H1 (cell line): ENCODE measurements around the gene ANKFY1. TPM values are rescaled to one million over a fixed set of nuclear protein-coding genes. Genes with fewer than 3 reads are reported as not detected.

Source experiments
- CTCF ChIA-PET: fragments of 300-600 bp; sonication (Branson Sonifier 250); formaldehyde crosslinking; loops from one replicate; lab custom pipeline; 2021; ENCODE audit not compliant: partially characterized antibody; lab: Charles Lee
- POLR2A ChIA-PET: fragments of 300-600 bp; sonication (Branson Sonifier 250); formaldehyde crosslinking; loops from one replicate; lab custom pipeline; 2021; ENCODE audit warnings: inconsistent platforms; ENCODE audit not compliant: partially characterized antibody; lab: Charles Lee
- DNase-seq, 2 experiments: peaks; one replicate each; pipeline versions ENCODE4 v3.0.0 to v3.0.0-alpha.2; 2010 to 2022; ENCODE audit warnings: low spot score in 2 of 2, low read depth in 1 of 2, mixed read lengths in 1 of 2
- FAIRE-seq: peaks from 2 replicates; lab custom pipeline; 2011; peaks lifted over from hg19 to GRCh38; lab: Jason Lieb, UNC
- H2AFZ ChIP-seq: 2 replicates; pipeline ENCODE4 v1.8.1; 2012; ENCODE audit warnings: low read length, inconsistent platforms
- H2AK5ac ChIP-seq: 2 replicates; pipeline ENCODE4 v1.6.1; 2013; ENCODE audit warnings: low read depth, low read length
- H2BK120ac ChIP-seq: replicated peaks from 2 replicates; pipeline ENCODE3; 2013; ENCODE audit warnings: low read depth, low read length, inconsistent platforms
- H2BK12ac ChIP-seq: 2 replicates; pipeline ENCODE4 v1.6.1; 2013; ENCODE audit warnings: low read depth, low read length
- H2BK15ac ChIP-seq: 2 replicates; pipeline ENCODE4 v1.6.1; 2013; ENCODE audit warnings: low read length
- H2BK20ac ChIP-seq: 2 replicates; pipeline ENCODE4 v1.6.1; 2013; ENCODE audit warnings: low read length
- H2BK5ac ChIP-seq: 2 replicates; pipeline ENCODE4 v1.6.1; 2013; ENCODE audit warnings: low read depth, low read length
- H3K14ac ChIP-seq: 2 replicates; pipeline ENCODE4 v1.6.1; 2013; ENCODE audit warnings: inconsistent platforms; ENCODE audit not compliant: insufficient read length
- H3K18ac ChIP-seq: 2 replicates; pipeline ENCODE4 v1.6.1; 2013; ENCODE audit warnings: low read length; ENCODE audit errors: extremely low read depth
- H3K23ac ChIP-seq: 2 replicates; pipeline ENCODE4 v1.6.1; 2013; ENCODE audit warnings: inconsistent platforms; ENCODE audit not compliant: insufficient read length
- H3K23me2 ChIP-seq: 2 replicates; pipeline ENCODE4 v1.6.1; 2013; ENCODE audit warnings: low read depth, low read length
- H3K27ac ChIP-seq: 2 replicates; pipeline ENCODE4 v1.6.1; 2011; ENCODE audit warnings: low read depth, low read length, inconsistent platforms
- H3K27me3 ChIP-seq, 4 experiments: replicated peaks in 1 of 4; 1 replicate in 1 of 4; 2 replicates in 3 of 4; pipeline versions ENCODE4 v1.6.1 to v1.8.1; 2011 to 2013; ENCODE audit warnings: low read length in 3 of 4, mild to moderate bottlenecking in 3 of 4, inconsistent platforms in 2 of 4, mixed read lengths in 2 of 4, moderate library complexity in 1 of 4; ENCODE audit not compliant: control insufficient read depth in 3 of 4, insufficient read depth in 3 of 4; ENCODE audit errors: extremely low read depth in 1 of 4
- H3K36me3 ChIP-seq, 4 experiments: 2 replicates each; pipeline versions ENCODE4 v1.6.1 to v1.8.1; 2011 to 2013; ENCODE audit warnings: mild to moderate bottlenecking in 4 of 4, low read length in 3 of 4, moderate library complexity in 2 of 4, control low read depth in 1 of 4, inconsistent platforms in 1 of 4; ENCODE audit not compliant: insufficient read depth in 4 of 4, control insufficient read depth in 2 of 4
- H3K4ac ChIP-seq: replicated peaks from 2 replicates; pipeline ENCODE3; 2013; ENCODE audit warnings: low read length, low read depth, mixed read lengths, inconsistent platforms; ENCODE audit not compliant: insufficient read length
- H3K4me1 ChIP-seq, 4 experiments: replicated peaks in 1 of 4; 1 replicate in 1 of 4; 2 replicates in 3 of 4; pipeline versions ENCODE4 v1.6.1 to v1.8.1; 2011 to 2013; ENCODE audit warnings: low read length in 3 of 4, inconsistent platforms in 2 of 4, mixed read lengths in 1 of 4; ENCODE audit not compliant: insufficient read depth in 4 of 4, control insufficient read depth in 3 of 4
- H3K4me2 ChIP-seq, 2 experiments: 2 replicates each; pipeline versions ENCODE4 v1.6.1 to v1.8.1; 2011 to 2013; ENCODE audit warnings: low read depth in 2 of 2, low read length in 2 of 2, control low read depth in 1 of 2, inconsistent platforms in 1 of 2, mild to moderate bottlenecking in 1 of 2; ENCODE audit not compliant: insufficient read depth in 1 of 2
- H3K4me3 ChIP-seq, 4 experiments: fragments of 200-600, 300-600 bp in 1 of 4; sonication (generic), shearing (Covaris generic), sonication (Bioruptor Twin) in 1 of 4; 2 replicates each; pipeline versions ENCODE4 v1.5.1 to v1.8.1; 2011 to 2016; ENCODE audit warnings: low read length in 4 of 4, low read depth in 3 of 4, control low read depth in 2 of 4, inconsistent platforms in 2 of 4, mild to moderate bottlenecking in 2 of 4, mixed read lengths in 1 of 4, moderate library complexity in 1 of 4; ENCODE audit not compliant: insufficient read depth in 2 of 4; ENCODE audit errors: extremely low read depth in 1 of 4
- H3K56ac ChIP-seq: replicated peaks from 2 replicates; pipeline ENCODE3; 2013; ENCODE audit warnings: low read depth, mild to moderate bottlenecking, mixed read lengths, low read length, inconsistent platforms; ENCODE audit not compliant: insufficient read length
- H3K79me1 ChIP-seq: 2 replicates; pipeline ENCODE4 v1.6.1; 2013; ENCODE audit warnings: low read depth, low read length, control low read depth
- H3K79me2 ChIP-seq, 2 experiments: 2 replicates each; pipeline versions ENCODE4 v1.6.1 to v1.8.1; 2012 to 2013; ENCODE audit warnings: low read length in 2 of 2, mild to moderate bottlenecking in 2 of 2, inconsistent platforms in 1 of 2; ENCODE audit not compliant: insufficient read depth in 2 of 2, control insufficient read depth in 1 of 2
- H3K9ac ChIP-seq, 4 experiments: replicated peaks in 1 of 4; 1 replicate in 1 of 4; 2 replicates in 3 of 4; pipeline versions ENCODE4 v1.6.1 to v1.8.1; 2011 to 2013; ENCODE audit warnings: low read depth in 3 of 4, low read length in 3 of 4, control low read depth in 2 of 4, mild to moderate bottlenecking in 2 of 4, moderate library complexity in 2 of 4, inconsistent platforms in 1 of 4; ENCODE audit errors: extremely low read depth in 1 of 4
- H3K9me3 ChIP-seq, 2 experiments: 2 replicates each; pipeline versions ENCODE4 v1.6.1 to v1.8.1; 2012 to 2013; ENCODE audit warnings: mild to moderate bottlenecking in 2 of 2, moderate library complexity in 2 of 2, control low read depth in 1 of 2, inconsistent platforms in 1 of 2, low read depth in 1 of 2, low read length in 1 of 2, mixed read lengths in 1 of 2; ENCODE audit not compliant: insufficient read depth in 2 of 2
- H4K20me1 ChIP-seq, 2 experiments: replicated peaks in 1 of 2; 2 replicates each; pipeline versions ENCODE3 to v1.8.1; 2011 to 2013; ENCODE audit warnings: inconsistent platforms in 2 of 2, low read length in 2 of 2, mild to moderate bottlenecking in 1 of 2; ENCODE audit not compliant: insufficient read depth in 2 of 2, control insufficient read depth in 1 of 2
- H4K5ac ChIP-seq: 2 replicates; pipeline ENCODE4 v1.6.1; 2013; ENCODE audit warnings: low read length, low read depth, mixed read lengths, inconsistent platforms; ENCODE audit not compliant: insufficient read length
- H4K8ac ChIP-seq: 2 replicates; pipeline ENCODE4 v1.8.0; 2013; ENCODE audit warnings: mild to moderate bottlenecking, moderate library complexity, low read length, inconsistent platforms; ENCODE audit not compliant: insufficient read depth; ENCODE audit errors: extremely low read depth
- H4K91ac ChIP-seq: replicated peaks from 2 replicates; pipeline ENCODE3; 2013; ENCODE audit warnings: low read length, mixed read lengths, inconsistent platforms; ENCODE audit not compliant: insufficient read length
- ATF3 ChIP-seq: IDR thresholded peaks from 2 replicates; pipeline ENCODE4 v1.6.1; 2011; ENCODE audit warnings: low read depth, mild to moderate bottlenecking, low read length; ENCODE audit not compliant: insufficient read depth
- CREB1 ChIP-seq: IDR thresholded peaks from 2 replicates; pipeline ENCODE4 v1.6.1; 2012; ENCODE audit warnings: inconsistent platforms
- EGR1 ChIP-seq: IDR thresholded peaks from 2 replicates; pipeline ENCODE4 v1.6.1; 2011; ENCODE audit warnings: low read depth, low read length, borderline replicate concordance
- FOSL1 ChIP-seq: IDR thresholded peaks from 2 replicates; pipeline ENCODE4 v1.6.1; 2011; ENCODE audit warnings: mild to moderate bottlenecking, low read depth, low read length, moderate library complexity; ENCODE audit not compliant: insufficient read depth
- KDM4A ChIP-seq: IDR thresholded peaks from one replicate; pipeline ENCODE4 v1.7.1; 2012; ENCODE audit warnings: low read depth, mild to moderate bottlenecking, moderate library complexity, low read length, inconsistent platforms; ENCODE audit not compliant: severe bottlenecking
- MAX ChIP-seq: IDR thresholded peaks from 2 replicates; pipeline ENCODE4 v1.6.1; 2012; ENCODE audit warnings: inconsistent platforms
- PHF8 ChIP-seq: fragments of 200-600 bp; sonication (generic); conservative IDR thresholded peaks from 2 replicates; pipeline ENCODE4 v1.7.1; 2012; ENCODE audit warnings: low read depth, mild to moderate bottlenecking, inconsistent platforms, low read length, moderate library complexity
- POU5F1 ChIP-seq: IDR thresholded peaks from 2 replicates; pipeline ENCODE4 v1.6.1; 2011; ENCODE audit warnings: low read depth, mild to moderate bottlenecking, low read length, moderate library complexity
- RNF2 ChIP-seq: fragments of 200-900, 300-1000 bp; sonication (generic); IDR thresholded peaks from 2 replicates; pipeline ENCODE4 v1.7.1; 2016; ENCODE audit warnings: borderline replicate concordance, low read depth, mild to moderate bottlenecking, antibody characterized with exemption, low read length; ENCODE audit not compliant: poor library complexity, severe bottlenecking; ENCODE audit errors: missing control alignments
- SAP30 ChIP-seq: fragments of 300-600 bp; sonication (generic); IDR thresholded peaks from 2 replicates; pipeline ENCODE4 v1.7.1; 2012; ENCODE audit warnings: low read length, moderate library complexity, mild to moderate bottlenecking, inconsistent platforms; ENCODE audit not compliant: insufficient read depth, insufficient replicate concordance
- SIRT6 ChIP-seq: IDR thresholded peaks from one replicate; pipeline ENCODE4 v1.7.1; 2012; ENCODE audit warnings: low read length, inconsistent platforms
- SP1 ChIP-seq: IDR thresholded peaks from 2 replicates; pipeline ENCODE4 v1.6.1; 2011; ENCODE audit warnings: low read depth, low read length
- TAF1 ChIP-seq: IDR thresholded peaks from 2 replicates; pipeline ENCODE4 v1.6.1; 2011; ENCODE audit warnings: mild to moderate bottlenecking, low read depth, low read length
- TBP ChIP-seq: IDR thresholded peaks from 2 replicates; pipeline ENCODE4 v1.6.1; 2011; ENCODE audit warnings: low read depth, low read length, improper control_type of control experiment
- WGBS, 2 experiments: shearing (Covaris generic) in 1 of 2; methylation state at CpG; one replicate each; pipeline versions ENCODE4 v1.1.6 to v1.1.7; 2013 to 2015; ENCODE audit warnings: low lambda C conversion rate in 2 of 2, mixed read lengths in 2 of 2, inconsistent platforms in 1 of 2, low coverage in 1 of 2, missing lambda C conversion rate in 1 of 2; ENCODE audit not compliant: insufficient replicate concordance in 2 of 2, insufficient coverage in 1 of 2, insufficient read length in 1 of 2; ENCODE audit errors: extremely low coverage in 1 of 2, missing lambda C conversion rate in 1 of 2; 5-methylcytosine and 5-hydroxymethylcytosine counted together
- polyA plus RNA-seq, 7 experiments: library from polyadenylated mRNA; depleted of rRNA in 3 of 7; stranded (reverse) in 5 of 7; unstranded in 2 of 7; fragments of >200 nt in 5 of 7; fragments of 200-250 nt in 2 of 7; gene quantifications; 1 replicate in 5 of 7; 2 replicates in 1 of 7; 4 replicates in 1 of 7; pipeline versions ENCODE4 v1.2.1 to v1.2.3, GENCODE V29; 2011 to 2013; ENCODE audit warnings: missing spikeins in 2 of 7, mixed read lengths in 2 of 7
- total RNA-seq: library from RNA; stranded (reverse); fragmentation: NEBNext Ultra II Directional; extraction: Animal tissue kit (Norgen Biotek cat#: 25700); gene quantifications from 2 replicates; pipeline ENCODE4 v1.2.1, GENCODE V29; 2021

ANKFY1 gene
- total and polyA plus RNA-seq, 2 of the 8 experiments (the other 6 are each of a cell fraction or from before 2014, with no cell fraction given), result 28.3 to 45.3 TPM

GRCh38 chr17:4189280-4189679 is 74.5 kb downstream of the ANKFY1 start:
- DNase-seq (no peak), FAIRE-seq (no peak)
- peaks cover 0 to 4% of the 10 kb centered on the region in 2 experiments for H4K20me1 ChIP-seq
- no peaks in the 10 kb centered on the region for H3K23me2 ChIP-seq
- H3K4me2 ChIP-seq, result no peak overlapping the region
- H3K36me3 ChIP-seq, result peaks cover 11 to 51% (median 29%) of the 10 kb centered on the region in 4 experiments; a peak in 7 of 8 replicates
- H4K91ac ChIP-seq, result no peak overlapping the region
- POLR2A ChIA-PET, result no interaction called here
- 91% methylated on average over 10 of the region's 10 CpGs; no CpG with 5 or more reads in 1 of the 2 experiments for WGBS, 2 experiments
- H3K14ac ChIP-seq, result no peak overlapping the region
- no peak for TF ChIP-seq CREB1
- TF ChIP-seq FOSL1, result no peak
- no peak for TF ChIP-seq MAX
- TF ChIP-seq SIRT6, result no peak
- no peak for TF ChIP-seq TAF1
- TF ChIP-seq TBP, result no peak
- no peak for TF ChIP-seq KDM4A
- TF ChIP-seq EGR1, result no peak
- TF ChIP-seq POU5F1, result no peak
- no peak for TF ChIP-seq SAP30
- no peak for TF ChIP-seq ATF3
- TF ChIP-seq SP1, result no peak
- no peak for TF ChIP-seq RNF2
- no peak for TF ChIP-seq PHF8
- H2BK120ac ChIP-seq, result no peak overlapping the region
- H2AFZ ChIP-seq, result no peak overlapping the region
- H3K4me1 ChIP-seq, result peaks cover 3 to 10% (median 7%) of the 10 kb centered on the region in 4 experiments
- no peak overlapping the region for H2BK15ac ChIP-seq
- no peaks in the 10 kb centered on the region; the same call in 1 of the 2 replicates for H3K79me1 ChIP-seq
- no peak overlapping the region for H3K4me3 ChIP-seq
- no peak overlapping the region for H2BK12ac ChIP-seq
- no peak overlapping the region for H3K9ac ChIP-seq
- H2BK20ac ChIP-seq, result no peak overlapping the region
- no peak overlapping the region for H4K8ac ChIP-seq
- H3K56ac ChIP-seq, result no peak overlapping the region
- H3K79me2 ChIP-seq, result no peaks in the 10 kb centered on the region; a peak in 1 of 4 replicates
- no peak overlapping the region for H3K27ac ChIP-seq
- no peaks in the 10 kb centered on the region for H3K27me3 ChIP-seq
- no peaks in the 10 kb centered on the region for H3K9me3 ChIP-seq
- H3K23ac ChIP-seq, result no peak overlapping the region
- no peak overlapping the region for H4K5ac ChIP-seq
- CTCF ChIA-PET, result no interaction called here
- no peak overlapping the region for H2BK5ac ChIP-seq
- no peak overlapping the region for H2AK5ac ChIP-seq
- H3K4ac ChIP-seq, result no peak overlapping the region
- no peak overlapping the region for H3K18ac ChIP-seq
